AG09319 (cell line): ENCODE measurements around the gene TMEM239.

ENCODE experiments used
- DNase-seq: peaks from one replicate; pipeline ENCODE4 v3.0.0-alpha.2; 2010; ENCODE audit warnings: low read depth; ENCODE audit errors: extremely low read depth
- TF ChIP-seq, protein P1 (sequence below): IDR thresholded peaks from 2 replicates; pipeline ENCODE4 v1.5.1; 2011; ENCODE audit warnings: low read depth, mild to moderate bottlenecking, inconsistent platforms, low read length, moderate library complexity

Gene TMEM239

DNA sequence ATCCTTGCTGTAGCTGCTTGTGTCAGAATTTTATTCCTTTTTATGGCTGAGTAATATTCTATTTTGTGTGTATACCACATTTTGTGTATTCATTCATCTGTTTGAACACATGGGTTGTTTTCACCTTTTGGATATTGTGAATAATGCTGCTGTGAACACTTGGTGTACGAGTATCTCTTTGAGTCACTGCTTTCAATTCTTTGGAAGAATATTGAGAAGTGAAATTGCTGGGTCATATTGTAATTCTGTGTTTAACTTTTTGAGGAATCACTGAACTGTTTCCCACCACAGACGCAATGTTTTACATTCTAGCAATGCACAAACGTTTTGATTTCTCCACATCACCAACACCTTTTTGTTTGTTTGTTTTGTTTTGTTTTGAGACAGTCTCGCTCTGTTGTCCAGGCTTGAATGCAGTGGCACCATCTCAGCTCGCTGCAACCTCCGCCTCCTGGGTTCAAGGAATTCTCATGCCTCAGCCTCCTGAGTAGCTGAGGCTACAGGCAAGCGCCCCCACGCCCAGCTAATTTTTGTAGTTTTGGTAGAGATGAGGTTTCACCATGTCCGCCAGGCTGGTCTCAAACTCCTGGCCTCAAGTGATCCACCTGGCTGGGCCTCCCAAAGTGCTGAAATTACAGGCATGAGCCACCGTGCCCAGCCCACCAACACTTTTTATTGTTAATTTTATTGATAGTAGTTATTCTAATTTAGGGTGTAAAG is 37.4 kb upstream of the TMEM239 start:
- DNase-seq, result no peak
- TF ChIP-seq, protein P1, sequence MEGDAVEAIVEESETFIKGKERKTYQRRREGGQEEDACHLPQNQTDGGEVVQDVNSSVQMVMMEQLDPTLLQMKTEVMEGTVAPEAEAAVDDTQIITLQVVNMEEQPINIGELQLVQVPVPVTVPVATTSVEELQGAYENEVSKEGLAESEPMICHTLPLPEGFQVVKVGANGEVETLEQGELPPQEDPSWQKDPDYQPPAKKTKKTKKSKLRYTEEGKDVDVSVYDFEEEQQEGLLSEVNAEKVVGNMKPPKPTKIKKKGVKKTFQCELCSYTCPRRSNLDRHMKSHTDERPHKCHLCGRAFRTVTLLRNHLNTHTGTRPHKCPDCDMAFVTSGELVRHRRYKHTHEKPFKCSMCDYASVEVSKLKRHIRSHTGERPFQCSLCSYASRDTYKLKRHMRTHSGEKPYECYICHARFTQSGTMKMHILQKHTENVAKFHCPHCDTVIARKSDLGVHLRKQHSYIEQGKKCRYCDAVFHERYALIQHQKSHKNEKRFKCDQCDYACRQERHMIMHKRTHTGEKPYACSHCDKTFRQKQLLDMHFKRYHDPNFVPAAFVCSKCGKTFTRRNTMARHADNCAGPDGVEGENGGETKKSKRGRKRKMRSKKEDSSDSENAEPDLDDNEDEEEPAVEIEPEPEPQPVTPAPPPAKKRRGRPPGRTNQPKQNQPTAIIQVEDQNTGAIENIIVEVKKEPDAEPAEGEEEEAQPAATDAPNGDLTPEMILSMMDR, result no peak

GRCh38 chr20:2780948-2781347 is 35.2 kb upstream of the TMEM239 start:
- no peak for DNase-seq
- TF ChIP-seq, protein P1, result no peak

- no peak for DNase-seq
- TF ChIP-seq, protein P1, result no peak
These were observed 32.1 kb upstream of the TMEM239 start for GRCh38 chr20:2783908-2784566.

DNA sequence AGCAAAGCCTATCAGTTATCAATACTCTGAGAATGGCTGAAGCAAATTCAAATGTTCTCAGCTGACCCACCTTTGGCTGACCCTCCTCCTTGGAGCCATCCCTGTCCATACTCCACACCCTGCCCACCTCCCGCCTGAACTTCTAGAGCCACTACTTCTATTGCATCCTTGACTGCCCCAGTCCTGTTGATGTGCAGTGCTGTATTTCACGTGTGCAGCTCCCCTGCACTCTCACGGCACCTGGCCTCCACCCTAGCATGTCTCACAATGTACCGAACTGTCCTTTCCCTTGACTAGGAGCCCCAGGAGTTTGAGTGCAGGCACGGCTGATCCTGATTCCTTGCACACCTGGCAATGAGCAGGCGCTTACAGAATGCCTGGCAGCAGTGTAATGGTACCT is 22.7 kb upstream of the TMEM239 start:
- DNase-seq, result no peak
- TF ChIP-seq, protein P1, result no peak

- TF ChIP-seq, protein P1, result no peak
- no peak for DNase-seq
These were observed 21.9 kb upstream of the TMEM239 start for GRCh38 chr20:2794202-2794748.

GRCh38 chr20:2794866-2795447 is 21.2 kb upstream of the TMEM239 start:
- DNase-seq, result no peak
- TF ChIP-seq, protein P1, result no peak

DNA sequence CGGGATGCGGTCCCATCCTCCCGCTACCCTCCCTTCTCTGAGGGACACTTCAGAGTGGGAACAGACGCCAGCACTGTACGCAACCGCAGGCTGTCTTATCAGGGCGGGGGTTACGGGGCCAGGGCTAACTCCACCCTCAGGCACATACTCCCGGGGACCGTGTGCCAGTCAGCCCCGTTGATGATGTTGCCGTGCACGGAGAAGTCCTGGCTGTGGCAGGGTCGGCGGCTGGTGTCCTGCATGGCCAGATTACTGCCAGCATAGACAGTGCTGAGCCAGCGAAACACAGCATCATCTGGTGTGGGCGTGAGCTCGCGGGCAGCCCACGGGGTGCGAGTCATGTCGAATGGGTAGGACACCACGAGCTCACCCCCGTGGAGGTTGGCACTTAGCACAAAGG is 20.7 kb upstream of the TMEM239 start:
- no peak for DNase-seq
- TF ChIP-seq, protein P1, result no peak
